A549 (cell line): ENCODE measurements around the gene DUSP10. TPM values are rescaled to one million over a fixed set of nuclear protein-coding genes. Genes with fewer than 3 reads are reported as not detected.

ENCODE experiments used
- ATAC-seq, 2 experiments: fragments of 200-7000 bp in 1 of 2; fragments of >200 bp in 1 of 2; cut with Nextera tagmentation in 1 of 2; cut with Tn5 transposase in 1 of 2; 3 replicates each; pipeline versions ENCODE4 v1.8.0 to v1.9.1; 2018 to 2020; ENCODE audit warnings: mild to moderate bottlenecking in 1 of 2, moderate library complexity in 1 of 2
- CTCF ChIA-PET: fragments of 300-600 bp; sonication (Branson Sonifier 250); formaldehyde crosslinking; extraction: SDS; loops from one replicate; lab custom pipeline; 2021; ENCODE audit warnings: antibody characterized with exemption, inconsistent platforms; lab: Yijun Ruan, JAX
- POLR2A ChIA-PET: fragments of 350-600 bp; formaldehyde crosslinking; extraction: SDS; loops from one replicate; lab custom pipeline; 2021; ENCODE audit warnings: antibody characterized with exemption, inconsistent platforms; lab: Yijun Ruan, JAX
- DNase-seq, 2 experiments: peaks; one replicate each; pipeline versions ENCODE4 v3.0.0 to v3.0.0-alpha.2; 2011 to 2016; ENCODE audit warnings: low read depth in 1 of 2, low spot score in 1 of 2
- FAIRE-seq: peaks from 2 replicates; lab custom pipeline; 2011; peaks lifted over from hg19 to GRCh38; lab: Jason Lieb, UNC
- H3K27ac ChIP-seq, 2 experiments: fragments of >200 bp; sonication (Bioruptor Twin); formaldehyde crosslinking; 3 replicates each; pipeline ENCODE4 v1.5.1; 2016 to 2017
- H3K4me1 ChIP-seq: fragments of >200 bp; sonication (Bioruptor Twin); formaldehyde crosslinking; 3 replicates; pipeline ENCODE4 v1.6.1; 2016
- H3K4me2 ChIP-seq: fragments of >200 bp; sonication (Bioruptor Twin); formaldehyde crosslinking; 3 replicates; pipeline ENCODE4 v1.6.1; 2016
- H3K4me3 ChIP-seq: fragments of >200 bp; sonication (Bioruptor Twin); formaldehyde crosslinking; 3 replicates; pipeline ENCODE4 v1.5.1; 2016
- H3K9me3 ChIP-seq: fragments of >200 bp; sonication (Bioruptor Twin); formaldehyde crosslinking; 3 replicates; pipeline ENCODE4 v1.6.1; 2016
- EHF ChIP-seq: fragments of 250-450 bp; sonication (Bioruptor Pico); IDR thresholded peaks from 2 replicates; pipeline ENCODE4 v1.5.0; 2020; ENCODE audit warnings: mild to moderate bottlenecking
- HOXA7 ChIP-seq: fragments of 250-450 bp; sonication (Bioruptor Pico); IDR thresholded peaks from 2 replicates; pipeline ENCODE4 v1.5.0; 2020; ENCODE audit warnings: mild to moderate bottlenecking, moderate library complexity
- JUN ChIP-seq, 2 experiments: fragments of >200 bp; sonication (Bioruptor Twin); formaldehyde crosslinking; IDR thresholded peaks; 2 replicates in 1 of 2; 3 replicates in 1 of 2; pipeline ENCODE4 v1.6.1; 2016 to 2017
- MYC ChIP-seq: IDR thresholded peaks from 2 replicates; pipeline ENCODE4 v1.6.1; 2012; ENCODE audit warnings: mild to moderate bottlenecking, inconsistent platforms, low read length, improper control_type of control experiment, borderline replicate concordance
- NPAS2 ChIP-seq: fragments of 250-450 bp; sonication (Bioruptor Pico); IDR thresholded peaks from 2 replicates; pipeline ENCODE4 v1.8.0; 2022; ENCODE audit warnings: mild to moderate bottlenecking, moderate library complexity, borderline replicate concordance
- PHF8 ChIP-seq: fragments of 200-600 bp; sonication (generic); IDR thresholded peaks from 2 replicates; pipeline ENCODE4 v1.6.1; 2016; ENCODE audit warnings: low read depth, mild to moderate bottlenecking, antibody characterized with exemption, moderate library complexity, borderline replicate concordance
- POLR2A ChIP-seq: IDR thresholded peaks from 2 replicates; pipeline ENCODE4 v1.6.1; 2012; ENCODE audit warnings: mild to moderate bottlenecking, low read length
- RAD21 ChIP-seq, 2 experiments: fragments of >200 bp in 1 of 2; sonication (Bioruptor Twin) in 1 of 2; formaldehyde crosslinking in 1 of 2; IDR thresholded peaks in 1 of 2; conservative IDR thresholded peaks in 1 of 2; 2 replicates in 1 of 2; 3 replicates in 1 of 2; pipeline ENCODE4 v1.6.1; 2012 to 2018; ENCODE audit warnings: inconsistent platforms in 1 of 2
- RARB ChIP-seq: fragments of 250-450 bp; sonication (Bioruptor Pico); IDR thresholded peaks from 2 replicates; pipeline ENCODE4 v1.8.0; 2021; ENCODE audit warnings: mild to moderate bottlenecking, moderate library complexity
- SMC3 ChIP-seq: fragments of >200 bp; sonication (Bioruptor Twin); formaldehyde crosslinking; IDR thresholded peaks from 3 replicates; pipeline ENCODE4 v1.6.1; 2018; ENCODE audit warnings: inconsistent platforms
- ZC3H11A ChIP-seq: fragments of 450-650 bp; IDR thresholded peaks from 2 replicates; pipeline ENCODE4 v1.6.1; 2014; ENCODE audit warnings: antibody characterized with exemption, mild to moderate bottlenecking
- ZFP36 ChIP-seq: fragments of 450-650 bp; IDR thresholded peaks from 2 replicates; pipeline ENCODE4 v1.6.1; 2014; ENCODE audit warnings: borderline replicate concordance; ENCODE audit not compliant: partially characterized antibody
- WGBS: methylation state at CpG from one replicate; pipeline ENCODE4 v1.1.6; 2017; ENCODE audit errors: missing lambda C conversion rate; 5-methylcytosine and 5-hydroxymethylcytosine counted together
- polyA plus RNA-seq, 4 experiments: library from polyadenylated mRNA; depleted of rRNA in 3 of 4; stranded (reverse); fragments of >200 nt; fragmentation: RNase III in 1 of 4; extraction: RNeasy Plus Mini Kit Qiagen cat#74134 plus additional on column Dnase treatment in 1 of 4; gene quantifications; 2 replicates in 3 of 4; 3 replicates in 1 of 4; pipeline ENCODE4 v1.2.3, GENCODE V29; 2011 to 2017
- TF ChIP-seq, protein P1 (sequence below): fragments of 250-450 bp; sonication (Bioruptor Pico); IDR thresholded peaks from 2 replicates; pipeline ENCODE4 v1.5.0; 2020; ENCODE audit warnings: low read depth, mild to moderate bottlenecking, moderate library complexity
- TF ChIP-seq, protein P2 (sequence below): fragments of >200 bp; sonication (Bioruptor Twin); formaldehyde crosslinking; IDR thresholded peaks from 3 replicates; pipeline ENCODE4 v1.5.1; 2016
- TF ChIP-seq, protein P3 (sequence below): fragments of 200-600 bp; sonication (generic); IDR thresholded peaks from 2 replicates; pipeline ENCODE4 v1.6.1; 2016; ENCODE audit warnings: antibody characterized with exemption, mild to moderate bottlenecking, moderate library complexity
- TF ChIP-seq, protein P4 (sequence below): IDR thresholded peaks from 2 replicates; pipeline ENCODE4 v1.6.1; 2012; ENCODE audit warnings: low read depth, borderline replicate concordance
- TF ChIP-seq, protein P5 (sequence below): IDR thresholded peaks from 2 replicates; pipeline ENCODE4 v1.6.1; 2012

Gene DUSP10
- polyA plus RNA-seq, 2 of the 4 experiments (the other 2 are of a cell fraction): 4.8 to 5.2 TPM

DNA sequence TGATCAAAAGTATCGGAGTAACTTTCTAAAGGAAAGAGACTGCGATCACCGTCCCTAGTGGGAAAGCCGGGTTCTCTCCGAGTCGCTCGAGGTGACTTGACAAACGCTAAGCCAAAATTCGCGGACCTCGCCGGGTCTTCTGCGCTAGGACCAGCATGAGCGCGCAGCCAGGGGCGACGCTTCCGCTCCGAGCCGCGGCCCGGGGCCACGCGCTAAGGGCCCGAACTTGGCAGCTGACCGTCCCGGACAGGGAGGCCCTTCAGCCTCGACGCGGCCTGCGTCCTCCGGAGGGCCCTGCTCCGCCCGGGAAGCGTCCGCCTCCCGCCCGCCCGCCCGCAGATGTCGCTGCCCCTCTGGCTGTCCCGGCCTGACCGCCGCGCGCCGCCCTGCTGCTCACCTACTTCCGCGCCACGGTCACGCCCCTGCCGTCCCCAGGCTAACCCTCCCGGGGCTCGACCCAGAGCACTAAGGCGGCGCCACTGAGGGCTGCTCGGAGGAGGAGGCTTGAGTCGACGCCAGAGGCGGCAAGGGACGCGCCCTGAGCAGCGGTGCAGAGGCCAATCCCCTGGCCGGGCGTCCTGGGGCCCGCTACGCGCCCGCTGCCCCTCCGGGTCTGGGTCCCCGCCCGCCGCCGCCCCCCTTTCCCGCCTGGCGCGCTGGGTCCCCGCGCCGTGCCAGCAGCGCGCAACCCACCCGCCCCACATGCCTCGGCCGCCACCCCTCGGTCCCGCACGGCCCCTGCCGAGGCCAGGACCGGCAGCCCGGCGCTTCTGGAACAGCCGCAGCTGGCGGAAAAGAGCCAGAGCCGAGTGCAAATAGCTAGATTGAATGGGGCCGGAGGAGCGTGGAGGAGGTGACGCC lies 896 bp upstream of the DUSP10 start:
- Histone ChIP-seq H3K27ac (peak overlapping the region; percentile 93 to 97), H3K9me3 (no peaks in the 10 kb centered on the region)
- POLR2A ChIA-PET: interaction anchor here (0.5 to 2.3 kb wide), 17 partner anchors 18 to 713 kb away, joined by 3 to 12 read pairs (median 4); no protein-coding TSS in a partner anchor
- TF ChIP-seq, protein P1, sequence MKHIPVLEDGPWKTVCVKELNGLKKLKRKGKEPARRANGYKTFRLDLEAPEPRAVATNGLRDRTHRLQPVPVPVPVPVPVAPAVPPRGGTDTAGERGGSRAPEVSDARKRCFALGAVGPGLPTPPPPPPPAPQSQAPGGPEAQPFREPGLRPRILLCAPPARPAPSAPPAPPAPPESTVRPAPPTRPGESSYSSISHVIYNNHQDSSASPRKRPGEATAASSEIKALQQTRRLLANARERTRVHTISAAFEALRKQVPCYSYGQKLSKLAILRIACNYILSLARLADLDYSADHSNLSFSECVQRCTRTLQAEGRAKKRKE (CRISPR knock-in tag): no peak
- TF ChIP-seq ZC3H11A (no peak), RAD21 (conservative IDR thresholded peaks at IDR 0.05 in 1 of 2, IDR thresholded peaks at IDR 0.05 in 1 of 2) (peak; percentile 29 to 79; a peak in 4 of 5 replicates), EHF (CRISPR knock-in tag) (no peak), JUN (IDR thresholded peaks at IDR 0.05) (peak; percentile 39 to 79; a peak in 2 of 5 replicates), MYC (0 out of 2 replicates have a peak, but pooled peaks have one; percentile 18), POLR2A (peak; percentile 69), PHF8 (peak; percentile 68), ZFP36 (peak; percentile 99), HOXA7 (CRISPR knock-in tag) (no peak), NPAS2 (CRISPR knock-in tag) (no peak), RARB (CRISPR knock-in tag) (no peak), SMC3 (peak; percentile 81)
- TF ChIP-seq, protein P2, sequence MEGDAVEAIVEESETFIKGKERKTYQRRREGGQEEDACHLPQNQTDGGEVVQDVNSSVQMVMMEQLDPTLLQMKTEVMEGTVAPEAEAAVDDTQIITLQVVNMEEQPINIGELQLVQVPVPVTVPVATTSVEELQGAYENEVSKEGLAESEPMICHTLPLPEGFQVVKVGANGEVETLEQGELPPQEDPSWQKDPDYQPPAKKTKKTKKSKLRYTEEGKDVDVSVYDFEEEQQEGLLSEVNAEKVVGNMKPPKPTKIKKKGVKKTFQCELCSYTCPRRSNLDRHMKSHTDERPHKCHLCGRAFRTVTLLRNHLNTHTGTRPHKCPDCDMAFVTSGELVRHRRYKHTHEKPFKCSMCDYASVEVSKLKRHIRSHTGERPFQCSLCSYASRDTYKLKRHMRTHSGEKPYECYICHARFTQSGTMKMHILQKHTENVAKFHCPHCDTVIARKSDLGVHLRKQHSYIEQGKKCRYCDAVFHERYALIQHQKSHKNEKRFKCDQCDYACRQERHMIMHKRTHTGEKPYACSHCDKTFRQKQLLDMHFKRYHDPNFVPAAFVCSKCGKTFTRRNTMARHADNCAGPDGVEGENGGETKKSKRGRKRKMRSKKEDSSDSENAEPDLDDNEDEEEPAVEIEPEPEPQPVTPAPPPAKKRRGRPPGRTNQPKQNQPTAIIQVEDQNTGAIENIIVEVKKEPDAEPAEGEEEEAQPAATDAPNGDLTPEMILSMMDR: peak; percentile 51
- TF ChIP-seq, protein P3, sequence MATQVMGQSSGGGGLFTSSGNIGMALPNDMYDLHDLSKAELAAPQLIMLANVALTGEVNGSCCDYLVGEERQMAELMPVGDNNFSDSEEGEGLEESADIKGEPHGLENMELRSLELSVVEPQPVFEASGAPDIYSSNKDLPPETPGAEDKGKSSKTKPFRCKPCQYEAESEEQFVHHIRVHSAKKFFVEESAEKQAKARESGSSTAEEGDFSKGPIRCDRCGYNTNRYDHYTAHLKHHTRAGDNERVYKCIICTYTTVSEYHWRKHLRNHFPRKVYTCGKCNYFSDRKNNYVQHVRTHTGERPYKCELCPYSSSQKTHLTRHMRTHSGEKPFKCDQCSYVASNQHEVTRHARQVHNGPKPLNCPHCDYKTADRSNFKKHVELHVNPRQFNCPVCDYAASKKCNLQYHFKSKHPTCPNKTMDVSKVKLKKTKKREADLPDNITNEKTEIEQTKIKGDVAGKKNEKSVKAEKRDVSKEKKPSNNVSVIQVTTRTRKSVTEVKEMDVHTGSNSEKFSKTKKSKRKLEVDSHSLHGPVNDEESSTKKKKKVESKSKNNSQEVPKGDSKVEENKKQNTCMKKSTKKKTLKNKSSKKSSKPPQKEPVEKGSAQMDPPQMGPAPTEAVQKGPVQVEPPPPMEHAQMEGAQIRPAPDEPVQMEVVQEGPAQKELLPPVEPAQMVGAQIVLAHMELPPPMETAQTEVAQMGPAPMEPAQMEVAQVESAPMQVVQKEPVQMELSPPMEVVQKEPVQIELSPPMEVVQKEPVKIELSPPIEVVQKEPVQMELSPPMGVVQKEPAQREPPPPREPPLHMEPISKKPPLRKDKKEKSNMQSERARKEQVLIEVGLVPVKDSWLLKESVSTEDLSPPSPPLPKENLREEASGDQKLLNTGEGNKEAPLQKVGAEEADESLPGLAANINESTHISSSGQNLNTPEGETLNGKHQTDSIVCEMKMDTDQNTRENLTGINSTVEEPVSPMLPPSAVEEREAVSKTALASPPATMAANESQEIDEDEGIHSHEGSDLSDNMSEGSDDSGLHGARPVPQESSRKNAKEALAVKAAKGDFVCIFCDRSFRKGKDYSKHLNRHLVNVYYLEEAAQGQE: no peak
- TF ChIP-seq, protein P4, sequence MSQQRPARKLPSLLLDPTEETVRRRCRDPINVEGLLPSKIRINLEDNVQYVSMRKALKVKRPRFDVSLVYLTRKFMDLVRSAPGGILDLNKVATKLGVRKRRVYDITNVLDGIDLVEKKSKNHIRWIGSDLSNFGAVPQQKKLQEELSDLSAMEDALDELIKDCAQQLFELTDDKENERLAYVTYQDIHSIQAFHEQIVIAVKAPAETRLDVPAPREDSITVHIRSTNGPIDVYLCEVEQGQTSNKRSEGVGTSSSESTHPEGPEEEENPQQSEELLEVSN: peak; percentile 75; the same call in 1 of the 2 replicates
- TF ChIP-seq, protein P5, sequence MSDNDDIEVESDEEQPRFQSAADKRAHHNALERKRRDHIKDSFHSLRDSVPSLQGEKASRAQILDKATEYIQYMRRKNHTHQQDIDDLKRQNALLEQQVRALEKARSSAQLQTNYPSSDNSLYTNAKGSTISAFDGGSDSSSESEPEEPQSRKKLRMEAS: peak; percentile 13
- TF ChIP-seq, all 56 proteins: peak for 10
- H3K4me1 ChIP-seq: peaks cover 9% of the 10 kb centered on the region; the same call in 1 of the 3 replicates
- peak overlapping the region; percentile 72 for H3K4me3 ChIP-seq
- FAIRE-seq (no peak), ATAC-seq (peak; percentile 82 to 84), DNase-seq (peak; percentile 74 to 90)
- peak overlapping the region; percentile 81 for H3K4me2 ChIP-seq
- WGBS: 17% methylated on average over 1 of the region's 98 CpGs
- CTCF ChIA-PET: interaction anchor here (0.6 to 2.8 kb wide), 23 partner anchors 10 to 714 kb away, joined by 3 to 7 read pairs (median 4); no protein-coding TSS in a partner anchor
